Activated CD4-positive, alpha-beta T cell treated with anti-CD3 and anti-CD28 coated beads, Interleukin-2, amount 50 U/mL, for 48 hours (primary cell): Measurements from ENCODE around the gene SPANXA2.
"Not testable (repeated sequence)": the region's sequence is repeated elsewhere in the genome, so short reads cannot be mapped to it uniquely, and the experiment has no call there.

Experiments
- DNase-seq, 2 experiments: peaks; one replicate each; pipeline ENCODE4 v3.0.0-alpha.2; 2020

The SPANXA2 gene, protein sequence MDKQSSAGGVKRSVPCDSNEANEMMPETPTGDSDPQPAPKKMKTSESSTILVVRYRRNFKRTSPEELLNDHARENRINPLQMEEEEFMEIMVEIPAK

DNA sequence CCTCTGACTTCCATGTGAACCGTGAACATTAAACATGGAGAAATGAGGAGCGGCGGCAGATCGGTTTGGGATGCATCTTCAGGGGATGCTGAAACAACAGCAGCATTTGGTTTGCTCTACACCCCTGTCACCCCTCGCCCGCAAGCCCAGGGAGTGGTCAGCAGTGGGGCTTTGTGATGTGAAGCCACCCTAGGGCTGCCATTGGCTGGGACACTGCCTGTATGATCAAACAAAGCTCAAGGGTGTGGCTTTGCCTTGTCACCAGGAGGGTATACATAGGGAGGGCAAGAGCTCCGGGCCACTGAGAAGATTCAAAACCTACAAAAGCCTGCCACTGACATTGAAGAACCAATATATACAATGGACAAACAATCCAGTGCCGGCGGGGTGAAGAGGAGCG, at the start of gene SPANXA2:
TSS of gene SPANXA2 (plus strand) at position 301 of the 400 bp plus-strand sequence. CDS start at position 361, 60 bp downstream.
- not testable (repeated sequence) for DNase-seq

DNA sequence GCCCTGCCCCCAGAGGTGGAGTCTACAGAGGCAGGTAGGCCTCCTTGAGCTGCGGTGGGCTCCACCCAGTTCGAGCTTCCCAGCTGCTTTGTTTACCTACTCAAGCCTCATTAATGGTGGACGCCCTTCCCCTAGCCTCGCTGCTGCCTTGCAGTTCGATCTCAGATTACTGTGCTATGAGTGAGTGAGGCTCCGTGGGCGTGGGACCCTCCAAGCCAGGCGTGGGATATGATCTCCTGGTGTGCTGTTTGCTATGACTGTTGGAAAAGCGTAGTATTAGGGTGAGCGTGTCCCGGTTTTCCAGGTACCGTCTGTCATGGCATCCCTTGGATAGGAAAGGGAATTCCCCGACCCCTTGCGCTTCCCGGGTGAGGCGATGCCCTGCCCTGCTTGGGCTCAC, 47.0 kb upstream of the SPANXA2 start:
- not testable (repeated sequence) for DNase-seq

GRCh38 chrX:141584638-141585037, 4.9 kb upstream of the SPANXA2 start, which contains the start of gene SPANXA1:
SPANXA1 (minus strand) TSS chrX:141584738; CDS start chrX:141584678, 60 bp downstream.
- DNase-seq = not testable (repeated sequence)

GRCh38 chrX:141609111-141609510, 19.6 kb downstream of the SPANXA2 start:
- DNase-seq = no peak

DNA sequence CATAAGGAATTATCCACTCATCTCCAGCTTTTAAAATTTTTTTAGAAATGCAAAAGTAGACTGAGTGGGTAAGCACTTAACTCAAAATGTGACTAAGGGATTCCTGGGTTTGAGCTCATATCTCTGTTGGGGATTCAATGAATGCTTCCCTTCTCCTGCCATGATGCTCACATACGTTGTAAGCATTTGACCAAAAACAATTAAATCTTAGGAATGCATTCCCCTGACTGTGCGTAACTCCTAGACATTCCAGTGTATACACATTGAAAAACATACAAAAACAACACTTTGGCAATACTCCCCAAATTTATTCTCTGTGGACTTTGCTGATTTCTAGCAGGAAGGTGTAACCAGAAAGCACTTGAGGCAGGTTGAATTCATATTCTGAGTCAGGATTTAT, 29.8 kb downstream of the SPANXA2 start:
- DNase-seq = no peak

GRCh38 chrX:141632124-141632523, 42.6 kb downstream of the SPANXA2 start:
- no peak for DNase-seq

DNA sequence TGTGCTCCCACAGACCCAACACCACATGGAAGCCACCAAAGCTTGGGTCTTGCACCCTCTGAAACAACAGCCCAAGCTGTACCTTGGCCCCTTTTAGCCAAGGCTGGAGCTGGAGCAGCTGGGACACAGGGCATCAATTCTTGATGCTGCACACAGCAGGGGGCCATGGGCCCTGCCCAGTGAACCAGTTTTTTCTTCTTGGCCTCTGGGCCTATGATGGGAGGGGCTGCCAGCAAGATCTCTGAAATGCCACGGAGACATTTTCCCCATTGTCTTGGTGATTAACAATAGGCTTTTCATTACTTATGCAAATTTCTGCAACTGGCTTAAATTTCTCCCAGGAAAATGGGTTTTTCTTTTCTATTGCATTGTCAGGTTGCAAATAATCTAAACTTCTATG, 49.0 kb downstream of the SPANXA2 start:
- DNase-seq = no peak
